Transverse colon (tissue), 4 donors: ENCODE results near the gene CENPH. TPM values are rescaled to one million over a fixed set of nuclear protein-coding genes. Genes with fewer than 3 reads are reported as not detected.
A peak's percentile ranks its signal among the peaks of the same experiment; 100 is the strongest.

Experiments used
- DNase-seq: peaks from one replicate; pipeline ENCODE4 v3.0.0-alpha.2; 2019
- H3K27ac ChIP-seq, 4 donors: fragments of 200-600 bp; sonication (generic); 2 replicates each; pipeline ENCODE4 v1.5.1; 2016 to 2018; ENCODE audit warnings: inconsistent platforms in 4 of 4
- H3K27me3 ChIP-seq: fragments of 200-600 bp; sonication (generic); 2 replicates; pipeline ENCODE4 v1.5.1; 2017; ENCODE audit warnings: inconsistent platforms
- H3K36me3 ChIP-seq, 4 donors: fragments of 200-600 bp; sonication (generic); 2 replicates each; pipeline ENCODE4 v1.5.1; 2017 to 2019; ENCODE audit warnings: inconsistent platforms in 4 of 4
- H3K4me1 ChIP-seq, 4 donors: fragments of 200-600 bp; sonication (generic); 2 replicates each; pipeline ENCODE4 v1.5.1; 2017 to 2020; ENCODE audit warnings: inconsistent platforms in 4 of 4
- H3K4me3 ChIP-seq, 4 donors: fragments of 200-600 bp; sonication (generic); 1 replicate in 1 of 4; 2 replicates in 3 of 4; pipeline versions ENCODE4 v1.5.1 to v1.6.1; 2017 to 2019; ENCODE audit warnings: inconsistent platforms in 4 of 4
- H3K9me3 ChIP-seq, 2 donors: fragments of 200-600 bp; sonication (generic); 2 replicates each; pipeline ENCODE4 v1.5.1; 2017 to 2019; ENCODE audit warnings: inconsistent platforms in 2 of 2
- EP300 ChIP-seq: sonication (generic); formaldehyde crosslinking; IDR thresholded peaks from one replicate; pipeline ENCODE4 v1.6.1; 2017; ENCODE audit warnings: antibody characterized with exemption, low read depth
- POLR2A ChIP-seq: fragments of 450-650 bp; IDR thresholded peaks from one replicate; pipeline ENCODE4 v1.6.1; 2016; ENCODE audit warnings: antibody characterized with exemption, mild to moderate bottlenecking, moderate library complexity
- POLR2AphosphoS5 ChIP-seq, 3 donors: sonication (generic); formaldehyde crosslinking; IDR thresholded peaks; one replicate each; pipeline ENCODE4 v1.6.1; 2016; ENCODE audit warnings: antibody characterized with exemption in 3 of 3
- WGBS, 2 donors: methylation state at CpG; one replicate each; pipeline ENCODE4 v1.1.5; 2018; ENCODE audit warnings: low coverage in 1 of 2; 5-methylcytosine and 5-hydroxymethylcytosine counted together
- in situ Hi-C, 4 donors: fragments of 200-750 bp; cut with MboI; loops; one replicate each; pipeline versions ENCODE4 v1.15.0 to v1.15.1; 2017; ENCODE audit warnings: low sequenced_read_pairs in 3 of 4, low pct_ligation_motif_present in 1 of 4, low pct_unique_long_range_greater_than_20kb in 1 of 4
- intact Hi-C: fragments of 100-400 bp; cut with DNase I; formaldehyde crosslinking; loops from one replicate; pipeline ENCODE4 v1.15.1; 2023; ENCODE audit warnings: low total_unique reads
- total RNA-seq, 4 donors: library from RNA; depleted of rRNA; stranded (reverse); fragments of >200 nt; gene quantifications; one replicate each; pipeline ENCODE4 v1.1.0, GENCODE V29; 2016
- TF ChIP-seq, protein P1 (sequence below), 5 experiments: fragments of 200-600 bp in 3 of 5; fragments of 450-650 bp in 2 of 5; sonication (generic) in 3 of 5; IDR thresholded peaks; 1 replicate in 2 of 5; 2 replicates in 3 of 5; pipeline ENCODE4 v1.5.1; 2016 to 2017; ENCODE audit warnings: antibody characterized with exemption in 5 of 5, inconsistent platforms in 3 of 5, mild to moderate bottlenecking in 2 of 5, moderate library complexity in 1 of 5

The CENPH gene
- total RNA-seq, 4 donors from 2014 or later, result 1.2 to 4.4 TPM; not detected in 2

DNA sequence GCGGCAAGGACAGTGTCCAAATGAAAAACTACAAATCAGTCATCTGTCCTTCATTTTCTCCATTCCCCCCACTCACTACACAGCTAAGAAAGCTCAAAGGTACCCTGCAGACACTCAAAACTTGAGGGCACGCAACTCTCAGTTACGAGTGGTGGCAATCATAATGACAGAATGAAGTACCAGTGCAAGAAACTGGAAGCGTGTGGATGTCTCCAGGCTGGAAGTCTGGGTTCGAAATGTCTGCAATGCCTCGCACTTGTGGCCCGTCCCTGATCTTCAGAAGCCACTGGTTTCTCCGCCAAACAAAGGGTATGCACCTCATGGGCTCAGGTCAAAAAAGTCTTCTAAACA, 597 bp upstream of the CENPH start:
- no peaks in the 10 kb centered on the region for H3K36me3 ChIP-seq
- in situ Hi-C loops (no loop called here), intact Hi-C loops (no loop called here)
- peak overlapping the region; percentile 83 to 89 (median 88) for H3K27ac ChIP-seq
- TF ChIP-seq, protein P1, sequence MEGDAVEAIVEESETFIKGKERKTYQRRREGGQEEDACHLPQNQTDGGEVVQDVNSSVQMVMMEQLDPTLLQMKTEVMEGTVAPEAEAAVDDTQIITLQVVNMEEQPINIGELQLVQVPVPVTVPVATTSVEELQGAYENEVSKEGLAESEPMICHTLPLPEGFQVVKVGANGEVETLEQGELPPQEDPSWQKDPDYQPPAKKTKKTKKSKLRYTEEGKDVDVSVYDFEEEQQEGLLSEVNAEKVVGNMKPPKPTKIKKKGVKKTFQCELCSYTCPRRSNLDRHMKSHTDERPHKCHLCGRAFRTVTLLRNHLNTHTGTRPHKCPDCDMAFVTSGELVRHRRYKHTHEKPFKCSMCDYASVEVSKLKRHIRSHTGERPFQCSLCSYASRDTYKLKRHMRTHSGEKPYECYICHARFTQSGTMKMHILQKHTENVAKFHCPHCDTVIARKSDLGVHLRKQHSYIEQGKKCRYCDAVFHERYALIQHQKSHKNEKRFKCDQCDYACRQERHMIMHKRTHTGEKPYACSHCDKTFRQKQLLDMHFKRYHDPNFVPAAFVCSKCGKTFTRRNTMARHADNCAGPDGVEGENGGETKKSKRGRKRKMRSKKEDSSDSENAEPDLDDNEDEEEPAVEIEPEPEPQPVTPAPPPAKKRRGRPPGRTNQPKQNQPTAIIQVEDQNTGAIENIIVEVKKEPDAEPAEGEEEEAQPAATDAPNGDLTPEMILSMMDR (IDR thresholded peaks at IDR 0.05), result no peak
- H3K4me1 ChIP-seq, result peaks cover 8 to 22% (median 14%) of the 10 kb centered on the region in 4 donors
- peak overlapping the region; percentile 64 to 94 (median 76) for H3K4me3 ChIP-seq
- 19% methylated on average over 8 of the region's 8 CpGs; no CpG with 5 or more reads in 1 of the 2 donors for WGBS, 2 donors
- no peaks in the 10 kb centered on the region for H3K27me3 ChIP-seq
- H3K9me3 ChIP-seq, result no peaks in the 10 kb centered on the region
- DNase-seq, result no peak

DNA sequence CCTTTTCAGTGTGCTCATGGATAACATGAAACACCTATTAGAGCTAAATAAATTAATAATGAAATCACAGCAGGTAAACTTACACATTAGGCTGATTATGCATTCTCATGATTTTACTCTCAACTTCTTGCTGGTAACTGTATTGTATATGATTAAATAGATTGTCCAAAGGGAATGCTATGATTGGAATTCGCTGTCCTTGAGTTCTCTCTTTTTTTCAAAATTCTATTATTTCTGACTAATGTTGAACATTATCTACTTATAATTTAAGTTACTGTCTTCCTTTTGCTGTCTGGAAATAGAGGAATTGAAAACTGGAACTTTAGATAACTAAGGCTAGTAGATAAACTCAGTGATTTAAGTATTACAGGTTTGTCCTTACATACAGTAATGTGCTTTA, 13.1 kb downstream of the CENPH start:
- Histone ChIP-seq H3K27me3 (no peaks in the 10 kb centered on the region), H3K9me3 (no peaks in the 10 kb centered on the region), H3K4me3 (no peak overlapping the region), H3K27ac (no peak overlapping the region), H3K4me1 (no peaks in the 10 kb centered on the region), H3K36me3 (no peaks in the 10 kb centered on the region)
- TF ChIP-seq EP300 (no peak), POLR2A (no peak), POLR2AphosphoS5 (IDR thresholded peaks at IDR 0.05) (no peak)
- TF ChIP-seq, protein P1 (IDR thresholded peaks at IDR 0.05), result no peak
- 91 to 94% methylated on average over 1 of the region's 1 CpG for WGBS, 2 donors
- intact Hi-C loops (no loop called here), in situ Hi-C loops (no loop called here)
- DNase-seq, result no peak

DNA sequence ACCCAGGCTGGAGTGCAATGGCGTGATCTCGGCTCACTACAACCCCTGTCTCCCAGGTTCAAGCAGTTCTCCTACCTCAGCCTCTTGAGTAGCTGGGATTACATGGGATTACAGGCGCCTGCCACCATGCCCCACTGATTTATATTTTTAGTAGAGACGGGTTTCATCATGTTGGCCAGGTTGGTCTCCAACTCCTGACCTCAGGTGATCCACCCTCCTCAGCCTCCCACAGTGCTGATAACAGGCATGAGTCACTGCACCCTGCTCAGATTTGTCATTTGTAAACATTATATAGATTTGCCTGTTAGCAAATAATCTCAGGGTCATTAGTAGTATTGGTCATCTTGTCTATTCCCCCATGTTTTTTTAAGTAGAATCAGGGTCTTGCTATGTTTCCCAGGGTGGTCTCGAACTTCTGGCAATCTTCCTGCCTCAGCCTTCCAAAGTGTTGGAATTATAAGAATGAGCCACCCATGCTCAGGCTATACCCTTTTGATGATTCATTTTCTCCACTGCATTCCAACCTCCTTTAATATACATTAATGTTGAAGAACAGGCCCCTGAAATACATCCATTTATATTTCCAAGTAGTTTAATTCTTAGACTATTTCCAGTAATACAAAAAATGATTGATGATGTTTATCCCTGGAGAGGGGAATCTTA, 17.3 kb downstream of the CENPH start:
- Histone ChIP-seq H3K27me3 (no peaks in the 10 kb centered on the region), H3K4me3 (no peak overlapping the region), H3K9me3 (no peaks in the 10 kb centered on the region), H3K4me1 (no peaks in the 10 kb centered on the region), H3K36me3 (no peaks in the 10 kb centered on the region), H3K27ac (no peak overlapping the region)
- no peak for TF ChIP-seq POLR2AphosphoS5 (IDR thresholded peaks at IDR 0.05)
- TF ChIP-seq, protein P1 (IDR thresholded peaks at IDR 0.05), result no peak
- TF ChIP-seq POLR2A, result no peak
- no peak for TF ChIP-seq EP300
- WGBS, 2 donors, result 86 to 92% methylated on average over 1 to 5 of the region's 5 CpGs
- intact Hi-C loops (no loop called here), in situ Hi-C loops (no loop called here)
- no peak for DNase-seq

DNA sequence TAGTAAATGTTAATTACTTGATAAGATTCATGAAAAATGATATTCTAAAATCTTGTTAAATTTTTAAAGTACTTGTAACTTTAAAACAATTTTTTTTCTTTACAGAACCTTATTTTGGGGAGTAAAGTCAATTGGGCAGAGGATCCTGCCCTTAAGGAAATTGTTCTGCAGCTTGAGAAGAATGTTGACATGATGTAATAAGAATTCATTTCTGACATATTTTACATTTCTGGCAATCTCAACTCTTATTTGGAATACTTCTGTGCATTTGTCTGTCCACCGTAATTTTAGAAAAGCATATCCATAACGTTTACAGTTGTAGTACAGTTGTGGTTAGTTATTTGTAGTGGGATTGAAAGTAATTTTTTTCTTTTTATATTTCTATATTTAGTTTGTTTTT, 20.2 kb downstream of the CENPH start:
- H3K9me3 ChIP-seq, result no peaks in the 10 kb centered on the region
- no peak for DNase-seq
- 82 to 94% methylated on average over 2 of the region's 2 CpGs for WGBS, 2 donors
- H3K4me3 ChIP-seq, result no peak overlapping the region
- H3K27ac ChIP-seq, result no peak overlapping the region
- H3K36me3 ChIP-seq, result no peaks in the 10 kb centered on the region
- TF ChIP-seq EP300, result no peak
- TF ChIP-seq POLR2A, result no peak
- TF ChIP-seq POLR2AphosphoS5 (IDR thresholded peaks at IDR 0.05), result no peak
- TF ChIP-seq, protein P1 (IDR thresholded peaks at IDR 0.05), result no peak
- no peaks in the 10 kb centered on the region for H3K27me3 ChIP-seq
- intact Hi-C loops (no loop called here), in situ Hi-C loops (no loop called here)
- H3K4me1 ChIP-seq, result no peaks in the 10 kb centered on the region
